Activated CD8-positive, alpha-beta memory T cell treated with anti-CD3 and anti-CD28 coated beads, Interleukin-2, amount 50 U/mL, for 24 hours (primary cell): ENCODE data around the gene VAC14.

Experiments used
- DNase-seq: peaks from one replicate; pipeline ENCODE4 v3.0.0-alpha.2; 2020; ENCODE audit errors: extremely low read depth

Gene VAC14

DNA sequence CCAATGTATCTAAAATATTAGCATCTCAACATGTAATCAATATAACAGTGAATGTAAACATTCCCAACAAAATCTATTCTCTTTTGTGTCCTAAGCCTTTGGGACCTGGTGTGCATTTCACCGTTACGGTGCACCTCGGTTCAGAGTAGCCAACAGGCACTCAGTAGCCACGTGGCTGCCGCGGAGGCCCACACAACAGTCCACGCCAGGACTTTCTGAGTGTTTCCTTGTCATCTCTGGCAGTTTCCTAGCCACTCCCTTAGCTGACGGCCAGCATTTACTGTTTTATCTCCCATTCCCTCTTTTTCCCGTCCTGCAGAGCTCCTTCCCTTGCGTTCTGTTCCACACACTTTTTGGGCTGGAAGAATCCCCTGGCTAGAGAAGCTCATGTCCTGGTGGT lies 36.3 kb downstream of the VAC14 start:
- DNase-seq: no peak

DNA sequence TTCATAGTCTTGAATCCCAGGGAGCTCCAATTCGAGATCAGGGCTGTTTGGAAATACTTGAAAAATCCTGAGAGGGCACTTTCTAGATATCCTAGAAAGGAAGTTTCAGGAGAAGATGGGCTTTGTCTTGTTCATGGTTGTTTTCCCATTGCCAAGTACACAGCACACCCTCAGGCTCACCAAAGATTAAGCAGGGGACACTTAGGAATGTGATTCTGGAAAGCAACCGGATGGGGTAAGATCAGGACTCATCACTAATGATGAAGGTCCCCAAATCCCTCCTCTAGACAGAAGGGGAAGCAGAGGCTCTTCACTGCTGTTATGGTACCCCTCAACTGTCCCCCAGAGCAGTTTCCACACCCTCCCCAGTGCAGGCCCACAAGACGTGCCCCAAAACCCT lies 40.7 kb downstream of the VAC14 start:
- DNase-seq: no peak

DNA sequence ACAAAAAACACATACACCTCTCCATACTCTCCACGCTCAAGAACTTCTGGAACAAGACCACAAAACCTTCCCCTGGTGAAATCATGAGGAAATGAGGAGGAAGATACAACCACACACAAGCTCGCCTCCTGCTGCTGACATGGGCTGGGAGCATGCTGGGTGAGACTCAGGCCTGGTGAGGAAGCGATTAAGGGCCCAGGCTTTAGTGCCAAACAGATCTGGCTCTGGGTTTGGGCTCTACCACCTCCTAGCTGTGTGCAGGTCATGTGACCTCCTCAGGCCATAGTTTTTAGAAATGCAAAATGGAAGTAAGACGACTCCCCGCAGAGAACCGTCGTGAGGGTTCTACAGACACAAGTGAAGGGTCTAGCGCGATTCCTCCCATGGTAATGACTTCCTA lies 41.3 kb downstream of the VAC14 start:
- DNase-seq: no peak

DNA sequence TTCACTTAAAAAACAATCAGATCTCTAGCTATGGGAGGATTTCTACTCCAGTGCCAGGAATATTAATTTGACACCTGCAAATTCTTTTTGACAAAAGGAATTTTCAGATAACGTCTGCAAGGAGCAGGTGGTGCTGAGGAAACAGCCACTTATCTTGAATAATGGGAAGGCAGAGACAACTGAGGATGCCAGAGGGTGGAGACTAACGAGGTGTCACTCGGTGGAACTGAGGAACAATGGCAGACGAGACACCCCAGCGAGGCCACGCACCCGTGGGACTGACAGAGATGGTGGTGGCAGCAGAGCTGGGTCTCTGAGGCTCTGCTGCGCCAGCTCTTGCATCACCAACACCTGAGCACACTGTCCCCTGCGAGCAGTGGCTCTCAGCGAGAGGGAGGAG lies 42.2 kb downstream of the VAC14 start:
- no peak for DNase-seq

DNA sequence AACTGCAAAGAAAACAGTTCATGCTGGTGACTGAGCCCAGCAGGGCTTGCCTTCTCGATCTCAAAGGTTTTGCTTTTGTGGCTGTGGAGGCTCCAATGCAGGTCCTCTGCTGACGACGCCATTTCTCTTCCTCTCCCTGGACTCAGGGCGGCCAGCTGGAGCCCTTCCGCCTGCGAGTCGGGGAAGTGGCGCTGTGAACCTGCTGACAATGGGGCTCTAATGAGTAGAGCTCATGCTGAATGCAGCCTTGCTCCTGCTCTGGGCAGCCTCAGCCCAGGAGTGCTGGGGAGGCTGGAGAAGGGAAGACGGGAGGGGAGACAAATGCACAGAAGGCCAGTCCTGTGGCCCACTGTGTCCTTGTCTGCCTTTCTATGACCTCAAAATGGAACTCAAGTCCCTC lies 43.8 kb downstream of the VAC14 start:
- DNase-seq: no peak

DNA sequence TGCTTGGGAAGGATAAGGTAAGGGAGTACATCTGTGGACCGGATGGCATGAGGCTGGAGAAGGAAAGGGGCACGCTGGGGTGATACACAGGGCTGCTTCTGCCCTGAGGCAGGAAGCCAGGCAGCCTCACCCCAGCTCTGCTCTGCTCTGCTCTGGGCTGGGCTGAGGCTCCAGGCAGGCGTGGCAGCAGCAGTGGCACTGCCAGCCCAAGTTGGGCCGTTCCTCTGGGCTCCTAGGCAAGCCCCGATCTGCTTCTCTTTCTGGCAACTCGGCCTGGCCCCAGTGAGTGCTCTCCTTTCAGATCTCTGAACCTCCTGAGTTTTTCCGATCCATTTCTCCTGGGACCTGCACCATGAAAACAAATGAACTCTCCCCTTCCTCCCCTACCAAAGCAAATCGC lies 44.9 kb downstream of the VAC14 start:
- DNase-seq: no peak

DNA sequence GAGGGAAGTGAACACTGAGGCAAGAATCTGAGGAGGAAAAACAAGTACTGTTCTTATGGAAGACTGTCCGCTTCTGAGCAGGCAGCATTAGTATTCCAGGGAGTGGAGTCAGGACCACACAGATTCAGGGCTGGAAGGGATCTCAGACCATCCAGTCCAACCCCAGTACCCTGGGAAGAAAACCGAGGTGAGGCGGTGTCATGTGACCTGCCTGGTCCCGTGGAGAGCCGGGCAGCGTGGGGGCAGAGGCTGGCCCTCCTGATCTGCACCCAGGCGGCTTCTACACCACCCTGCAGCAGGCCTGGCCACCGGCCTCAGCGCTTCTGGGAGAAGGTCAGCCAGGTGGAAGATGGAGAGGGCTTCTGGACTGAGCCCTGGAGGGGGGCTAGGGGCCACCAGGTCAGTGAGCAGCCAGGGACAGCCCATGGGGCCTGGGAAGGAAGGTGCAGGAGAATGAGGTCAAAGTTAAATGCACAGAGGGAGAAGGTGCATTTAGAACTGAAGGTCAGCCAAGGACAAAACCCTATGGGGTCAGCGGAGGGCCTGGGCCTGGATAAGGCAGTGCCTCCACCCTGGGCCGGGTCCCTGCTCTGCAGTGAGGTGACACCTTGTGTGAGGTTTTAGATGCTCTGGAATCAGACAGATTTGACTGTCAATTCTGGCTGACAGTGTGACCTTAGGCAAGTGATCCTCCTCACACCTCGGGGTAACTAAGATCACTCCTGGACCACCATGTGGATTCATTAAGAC lies 45.9 kb downstream of the VAC14 start:
- no peak for DNase-seq

DNA sequence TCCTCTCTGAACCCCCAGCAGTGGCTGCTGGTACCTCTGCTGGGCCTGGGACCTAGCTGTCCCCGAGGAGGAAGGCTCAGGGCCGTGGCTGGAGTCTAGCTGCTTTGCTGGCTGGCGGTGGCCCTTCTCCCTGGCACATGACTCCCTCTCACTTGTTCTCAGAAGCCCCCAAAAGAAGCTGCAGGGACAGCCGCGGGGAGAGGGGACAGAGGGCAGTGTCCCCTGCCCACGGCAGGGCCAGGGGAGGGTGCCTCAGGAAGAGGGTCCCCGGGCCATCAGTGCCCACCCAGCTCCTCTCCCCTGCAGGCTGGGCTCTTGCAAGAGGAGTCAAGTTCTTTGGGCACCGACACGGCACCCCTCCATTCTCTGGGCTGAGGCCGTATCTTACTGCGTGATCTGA lies 46.6 kb downstream of the VAC14 start:
- no peak for DNase-seq

DNA sequence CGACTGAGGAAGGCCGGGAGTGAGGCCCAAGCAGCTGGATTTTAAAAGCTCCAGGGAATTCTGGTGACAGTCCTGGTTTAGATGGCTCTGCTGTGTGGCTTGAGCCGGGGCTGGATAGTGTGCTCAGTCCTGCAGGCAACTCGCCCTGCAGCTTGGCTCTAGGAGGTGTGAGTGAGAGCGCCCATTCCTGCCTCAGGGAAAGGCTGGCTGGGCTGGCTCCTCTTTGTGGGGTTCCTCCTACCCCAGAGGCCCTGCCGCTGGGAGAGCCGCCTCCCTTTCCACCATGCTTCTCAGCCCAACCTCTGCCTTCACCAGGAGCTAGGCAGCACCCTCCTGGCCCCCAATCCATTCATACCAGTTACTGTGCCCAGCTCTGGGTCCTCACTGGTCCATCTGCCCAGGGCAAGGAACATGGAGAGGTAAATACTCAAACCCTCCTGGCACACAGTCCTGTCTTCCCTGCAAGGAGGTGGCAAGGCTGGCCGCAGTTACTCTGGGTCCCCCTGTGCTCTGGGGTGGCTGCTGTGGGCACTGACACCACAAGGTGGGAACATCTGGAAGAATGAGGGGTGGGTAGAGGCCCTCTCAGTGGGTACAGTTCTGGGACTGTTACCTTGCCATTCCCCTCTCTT lies 47.1 kb downstream of the VAC14 start:
- DNase-seq: no peak

DNA sequence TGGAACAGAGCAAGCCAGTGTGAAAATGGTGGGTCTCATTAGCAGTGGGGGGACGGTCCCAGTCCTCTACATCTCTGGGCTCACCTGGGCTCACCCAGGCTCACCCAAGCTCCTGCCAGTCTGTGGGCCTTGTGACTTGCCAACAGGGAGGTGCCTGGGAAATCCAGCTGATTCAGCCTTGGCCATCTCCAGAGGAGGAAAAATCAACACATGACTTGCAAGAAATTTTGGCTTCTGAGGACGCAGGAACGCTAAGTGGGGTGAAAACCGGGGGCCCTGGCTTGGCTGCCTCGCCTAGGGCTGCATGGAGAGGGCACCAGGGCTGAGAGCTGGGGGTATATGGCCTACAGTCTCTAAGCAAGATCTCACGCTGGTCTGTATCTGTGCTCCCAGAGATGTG lies 47.7 kb downstream of the VAC14 start:
- DNase-seq: no peak

DNA sequence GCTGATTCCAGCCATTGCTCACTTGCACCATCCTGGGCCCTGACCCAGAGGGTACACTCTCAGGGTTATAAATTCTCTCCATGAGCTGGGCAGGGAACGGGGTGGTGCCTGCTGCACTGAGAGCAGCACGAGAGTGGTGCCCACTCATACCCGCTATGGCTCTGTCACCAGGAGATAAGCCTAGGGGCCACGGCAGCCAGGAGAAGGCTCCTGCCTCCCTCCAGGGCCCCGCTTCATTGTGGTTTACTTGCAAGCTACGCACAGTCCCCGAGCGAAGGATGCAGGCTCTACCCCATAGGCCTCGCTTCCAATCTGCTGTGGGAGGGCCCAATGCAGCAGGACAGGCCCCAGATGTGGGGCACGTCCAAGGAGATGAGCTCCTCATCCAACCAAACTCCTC lies 48.5 kb downstream of the VAC14 start:
- DNase-seq: no peak

DNA sequence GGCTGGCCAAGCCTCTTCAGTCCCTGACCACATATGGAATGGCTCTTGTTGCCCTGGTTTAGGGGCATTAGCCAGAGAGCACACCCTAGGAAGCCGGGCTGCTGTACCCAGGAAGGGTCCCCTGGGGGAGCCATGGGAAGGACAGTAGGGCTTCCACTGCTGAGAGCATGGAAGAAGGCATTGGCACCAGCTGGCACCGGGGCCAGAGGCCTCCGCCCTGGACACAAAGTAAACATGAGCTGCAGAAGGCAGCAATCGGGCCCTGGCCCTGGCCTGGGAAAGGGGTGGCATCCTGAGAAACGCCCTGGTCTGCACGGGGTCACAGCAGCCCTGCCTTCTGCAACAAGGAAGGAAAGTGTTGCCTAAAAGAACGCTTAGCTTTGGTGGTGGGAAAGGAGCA lies 49.4 kb downstream of the VAC14 start:
- DNase-seq: no peak

DNA sequence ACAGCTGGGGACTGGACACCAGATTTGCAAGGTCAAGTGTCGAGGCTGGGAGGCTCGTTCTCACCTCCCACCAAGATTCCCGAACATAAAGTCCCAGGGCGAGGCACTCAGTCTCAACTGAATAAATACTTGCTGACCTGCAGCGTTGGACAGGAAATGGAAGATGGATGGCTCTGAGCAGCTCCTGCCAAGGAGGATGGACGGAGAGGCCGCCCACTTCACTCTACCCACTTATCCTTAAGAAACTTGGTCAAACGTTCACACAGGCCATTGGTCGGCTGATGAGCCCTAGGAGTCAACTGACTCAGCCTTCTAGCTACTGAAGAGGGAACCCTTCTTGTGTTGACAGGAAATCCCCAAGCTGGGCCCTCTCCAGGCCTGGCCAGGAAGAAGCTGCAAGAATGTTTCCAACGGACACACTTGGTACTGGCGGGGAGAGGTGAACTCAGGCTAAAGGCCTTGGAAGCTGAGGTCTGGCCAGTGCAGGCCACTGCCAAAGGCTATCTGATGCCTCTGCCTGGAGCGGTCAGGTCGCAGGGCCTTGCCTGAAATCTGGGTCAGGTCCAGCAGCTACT lies 50.0 kb downstream of the VAC14 start:
- DNase-seq: no peak

DNA sequence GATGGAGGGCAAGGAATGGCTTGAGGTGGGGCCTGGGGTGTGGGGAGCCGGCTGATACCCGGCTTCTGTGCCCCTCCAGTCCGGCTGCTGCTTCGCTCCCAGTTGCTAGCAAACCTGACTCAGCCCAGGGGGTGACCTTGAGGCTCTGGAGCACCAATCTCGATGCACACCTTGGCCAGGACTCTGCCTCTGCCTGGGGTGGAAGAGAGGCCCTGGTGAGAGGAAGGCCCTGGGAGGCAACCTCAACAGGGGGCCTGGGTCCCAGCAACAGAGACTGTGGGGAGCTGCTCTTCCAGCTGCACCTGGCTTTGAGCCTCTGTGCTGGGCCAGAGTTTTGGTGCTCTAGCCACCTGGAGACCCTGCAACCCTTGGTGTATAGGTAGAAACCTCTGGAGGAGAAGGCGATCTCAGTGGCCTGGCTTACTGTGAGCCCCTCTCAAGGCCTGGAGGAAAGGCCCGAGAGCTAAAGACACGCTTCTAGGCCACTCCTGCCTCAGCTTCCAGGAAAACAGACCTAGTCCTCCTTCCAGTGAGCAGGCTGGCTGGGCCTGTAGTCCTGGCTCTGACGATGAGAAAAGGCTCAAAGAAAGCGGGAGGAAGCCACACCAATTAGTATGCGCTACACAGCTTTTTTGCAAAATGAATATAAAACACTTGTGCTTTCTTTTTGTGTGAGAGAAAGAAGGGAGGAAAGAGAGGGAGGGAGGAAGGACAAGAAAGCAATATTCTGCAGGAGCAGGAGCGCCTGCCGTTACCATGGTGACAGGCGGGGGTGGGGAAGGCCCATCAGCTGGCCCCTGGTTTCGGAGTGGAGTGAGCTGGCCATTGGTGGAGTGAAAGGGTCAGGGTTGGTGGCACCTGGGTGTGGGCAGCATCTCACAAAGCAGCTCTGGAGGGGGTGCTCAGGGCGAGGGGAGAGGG lies 51.0 kb downstream of the VAC14 start:
- no peak for DNase-seq

DNA sequence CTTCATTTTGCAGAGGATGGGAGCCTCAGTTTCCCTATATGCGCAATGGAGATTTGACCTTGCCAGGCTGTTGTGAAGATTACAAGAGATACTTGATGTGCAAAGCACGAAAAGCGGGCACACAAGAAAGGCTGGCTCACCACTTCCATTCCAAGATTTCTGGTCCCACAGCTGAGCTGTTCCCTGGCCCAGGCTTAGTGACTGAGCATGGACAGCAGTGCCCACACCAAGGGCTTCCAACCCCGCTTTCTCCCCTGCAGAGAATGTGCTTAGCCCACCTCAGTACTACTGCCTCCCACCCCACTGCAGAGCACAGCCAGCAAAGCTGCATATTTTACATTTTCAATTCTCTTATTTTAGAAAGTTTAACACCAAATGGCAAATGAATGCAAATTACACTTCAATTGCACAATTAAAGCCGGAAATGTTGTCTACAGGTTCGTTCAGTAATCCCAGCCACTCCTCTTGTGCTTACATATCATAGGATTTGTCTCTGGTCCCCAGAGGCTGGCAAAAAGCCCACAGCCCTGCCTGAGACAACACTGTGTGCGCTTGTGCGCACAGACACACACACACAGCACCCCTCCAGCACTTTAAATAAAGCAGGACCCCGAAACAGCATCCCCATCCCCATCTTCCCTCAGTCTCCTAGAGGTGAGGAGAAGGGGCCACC lies 51.8 kb downstream of the VAC14 start:
- DNase-seq: no peak

DNA sequence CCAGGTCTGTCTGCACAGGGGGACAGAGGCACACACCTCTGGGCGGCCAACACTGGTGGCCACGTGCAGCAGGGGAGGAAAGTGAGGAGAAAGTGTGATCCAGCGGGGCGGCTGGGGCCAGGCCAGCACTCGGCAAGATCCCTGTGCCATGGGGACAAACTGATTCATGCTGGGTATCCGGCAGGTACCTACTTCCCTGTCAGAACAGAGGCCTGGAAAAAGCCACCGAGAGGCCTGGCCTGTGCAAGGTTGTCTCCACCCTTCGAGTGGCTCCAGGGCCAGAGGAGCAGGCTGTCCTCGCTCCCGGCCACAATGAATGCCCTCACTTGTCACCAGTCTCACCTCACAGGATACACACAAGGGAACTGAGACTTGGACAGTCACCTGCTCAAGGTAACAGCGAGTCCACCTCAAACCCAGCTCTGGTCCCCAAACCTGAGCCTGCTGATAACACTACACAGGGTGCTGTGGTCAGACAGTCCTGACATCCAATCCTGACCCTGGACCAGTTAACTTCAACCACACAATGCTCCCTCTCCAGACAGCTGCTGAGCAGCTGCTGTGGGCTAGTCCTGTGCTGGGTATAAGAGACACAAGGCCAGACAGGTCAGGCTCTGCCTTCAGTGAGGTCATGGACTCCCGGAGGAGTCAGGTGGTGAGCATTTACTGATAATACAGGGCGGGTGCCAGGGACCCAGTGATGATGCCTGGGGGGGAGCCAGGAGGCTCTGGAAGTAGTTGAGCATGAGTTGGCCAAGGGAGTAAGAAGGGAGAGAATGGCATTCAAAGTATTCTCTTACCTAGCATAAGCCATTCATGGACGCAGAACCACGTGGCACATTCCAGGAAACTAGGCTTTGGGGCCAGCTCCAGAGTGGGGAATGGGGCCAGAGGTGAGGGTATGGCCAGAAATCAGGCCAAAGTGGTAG lies 53.0 kb downstream of the VAC14 start:
- no peak for DNase-seq

DNA sequence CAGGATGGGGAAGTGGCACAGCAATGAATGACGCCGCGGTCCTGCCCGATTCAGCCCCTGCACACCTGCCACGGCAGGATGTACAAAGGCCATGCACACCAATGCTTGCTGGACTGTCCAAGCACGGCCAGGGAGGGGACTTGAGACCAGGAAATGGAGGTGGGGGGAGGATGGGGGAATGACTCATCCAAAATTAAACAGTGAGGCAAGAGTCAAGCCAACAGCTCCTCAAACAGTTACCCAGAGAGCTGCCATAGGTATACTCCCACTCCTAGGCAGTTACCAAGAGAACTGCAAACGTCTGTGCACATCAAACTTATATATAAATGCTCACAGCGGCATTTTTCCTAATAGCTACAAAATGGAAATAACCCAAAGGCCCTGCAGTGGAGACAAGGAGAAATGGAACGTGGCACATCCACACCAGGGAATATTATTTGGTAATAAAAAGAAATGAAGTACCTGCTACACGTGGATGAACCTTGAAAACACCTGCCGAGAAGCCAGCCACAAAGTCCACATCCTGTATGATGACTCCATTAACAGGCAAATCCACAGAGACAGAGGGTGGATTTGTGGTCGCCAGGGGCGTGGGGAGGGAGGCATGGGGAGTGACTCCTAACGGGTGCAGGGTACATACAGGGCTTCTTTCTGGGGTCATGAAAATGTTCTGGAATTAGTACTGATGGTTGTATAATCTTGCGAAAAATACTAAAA lies 54.1 kb downstream of the VAC14 start:
- no peak for DNase-seq

DNA sequence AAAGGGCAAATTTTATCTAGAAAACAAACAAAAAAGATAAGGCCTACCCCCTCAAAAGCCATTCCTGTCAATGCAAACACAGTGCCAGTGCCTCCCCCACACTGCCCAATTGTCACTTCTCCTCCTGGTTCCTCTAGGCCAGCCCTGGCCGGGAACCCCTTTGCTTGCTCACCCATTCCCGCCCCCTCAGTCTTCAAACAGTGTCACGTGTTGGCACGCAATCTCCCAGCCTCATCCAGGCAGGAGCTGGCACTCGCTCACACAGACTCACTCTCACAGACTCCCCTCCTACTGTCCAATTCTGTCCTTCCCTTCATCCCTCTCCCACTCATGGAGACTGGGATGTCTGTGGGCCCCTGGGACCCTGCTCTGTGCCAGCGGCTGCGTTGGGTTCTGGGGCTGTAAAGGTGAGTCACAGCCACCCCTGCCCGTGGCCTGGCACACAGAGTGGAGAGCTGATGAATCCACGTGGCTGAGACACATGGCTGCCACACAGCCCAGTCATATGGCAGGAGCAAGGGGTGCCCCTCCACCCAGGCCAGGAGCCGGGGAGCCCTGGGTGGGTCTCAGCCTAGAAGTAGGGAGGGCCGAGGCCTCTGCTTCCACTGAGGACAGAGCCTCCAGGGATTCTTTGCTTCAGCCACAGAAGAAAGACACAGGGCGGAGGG lies 54.8 kb downstream of the VAC14 start:
- no peak for DNase-seq

DNA sequence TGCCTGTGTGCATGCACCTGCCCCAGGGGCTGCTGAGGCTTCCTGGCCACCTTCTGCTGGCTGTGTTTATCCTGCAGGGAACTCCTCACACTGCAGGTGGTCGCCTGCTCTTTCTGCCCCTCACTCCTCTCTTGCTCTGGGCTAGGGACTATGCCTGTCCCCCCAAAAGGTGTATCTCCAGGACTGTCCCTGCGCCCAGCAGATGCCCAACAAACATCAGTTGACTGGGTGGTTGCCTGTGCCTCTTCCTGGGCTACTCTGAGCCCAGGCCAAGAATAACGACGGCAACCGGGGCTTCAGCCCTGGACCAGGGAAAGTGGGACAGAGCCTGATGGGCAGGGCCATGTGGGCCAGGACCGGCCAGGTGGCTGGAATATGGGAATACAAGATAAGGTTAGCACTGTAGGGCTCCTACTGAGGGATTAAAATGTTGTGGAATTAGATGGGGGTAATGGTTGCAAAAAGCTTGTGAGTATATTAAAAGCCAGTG lies 55.4 kb downstream of the VAC14 start:
- DNase-seq: no peak
